GM19455 (cell line): ENCODE results near the gene B3GNT4.
"Not testable (repeated sequence)": the region's sequence is repeated elsewhere in the genome, so short reads cannot be mapped to it uniquely, and the experiment has no call there.

Experiments used
- ATAC-seq: cut with Tn5 transposase; IDR thresholded peaks from one replicate; pipeline ENCODE4 v1.9.1; 2021; ENCODE audit not compliant: unreplicated experiment

B3GNT4 gene

DNA sequence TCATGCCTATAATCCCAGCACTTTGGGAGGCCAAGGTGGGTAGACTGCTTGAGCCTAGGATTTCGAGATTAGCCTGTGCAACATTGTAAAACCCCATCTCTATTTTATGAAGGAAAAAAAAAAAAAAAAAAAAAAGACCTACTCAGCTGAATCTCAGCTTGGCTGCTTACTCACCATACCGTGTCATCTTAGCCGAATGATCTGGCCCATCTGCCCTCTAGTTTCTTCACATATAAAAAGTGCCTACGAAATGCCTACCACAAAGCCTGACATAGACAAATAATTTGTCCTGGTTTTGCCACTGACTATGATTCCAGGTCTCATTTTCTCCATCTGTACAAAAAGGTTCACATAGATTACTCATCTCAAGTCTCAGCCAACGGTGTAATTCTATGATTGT, 12.3 kb downstream of the B3GNT4 start:
- no peak for ATAC-seq

DNA sequence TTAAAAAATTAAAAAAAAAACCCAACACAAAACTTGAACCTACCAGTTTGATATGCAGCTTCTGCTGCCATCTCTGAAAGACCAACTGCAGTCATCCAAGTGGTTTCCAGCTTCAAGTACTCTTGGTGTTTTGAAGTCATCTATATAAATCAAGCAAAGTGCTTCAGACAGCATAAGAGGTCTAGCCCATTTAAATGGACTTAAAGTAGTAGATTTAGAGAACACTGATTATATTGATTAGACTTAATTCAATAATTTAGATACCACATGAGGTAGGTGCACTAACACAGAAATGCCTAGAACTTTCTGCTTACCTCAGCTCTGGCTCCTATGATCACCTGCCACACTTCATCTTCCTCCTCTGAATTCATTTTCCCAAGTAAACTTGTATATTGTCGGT, 12.9 kb downstream of the B3GNT4 start:
- no peak for ATAC-seq

DNA sequence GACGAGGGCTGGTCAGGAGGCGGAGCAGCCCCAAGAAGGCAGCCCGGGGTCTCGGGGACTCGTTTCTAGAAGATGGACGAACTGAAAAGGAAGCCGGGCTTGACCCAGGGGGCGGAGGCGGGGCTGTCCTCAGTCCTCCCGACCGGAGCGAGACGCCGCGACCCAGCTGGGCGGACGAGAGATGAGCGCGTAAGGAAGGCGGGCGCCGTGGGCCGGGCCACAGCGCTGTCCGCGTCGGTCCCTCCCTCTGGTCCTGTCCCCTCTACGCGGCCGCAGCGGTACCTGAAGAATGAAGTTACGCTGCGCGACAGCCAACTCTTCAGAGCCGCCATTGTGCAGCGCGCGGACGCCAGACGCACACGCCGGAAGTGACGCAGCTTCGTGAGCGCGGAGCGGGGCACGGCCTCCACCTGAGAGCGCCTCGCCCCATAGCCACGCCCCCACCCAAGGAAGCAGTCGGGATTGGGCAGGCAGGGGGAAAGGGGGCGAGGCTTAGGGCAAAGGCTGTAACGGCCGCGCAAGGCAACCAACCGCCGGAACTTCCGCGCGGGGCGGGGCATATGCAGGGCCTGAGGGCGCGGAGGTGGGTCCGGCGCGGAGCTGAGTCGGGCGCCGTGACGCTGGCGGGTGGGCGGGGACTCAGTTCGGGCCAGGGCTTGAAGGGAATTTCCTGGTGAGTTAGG, 22.3 kb downstream of the B3GNT4 start, which contains the start of gene DIABLO:
Gene DIABLO, minus strand, starts transcription at position 370 of the 683 bp plus-strand sequence. Its CDS starts 38 bp downstream, at position 332.
- ATAC-seq: peak; percentile 91

DNA sequence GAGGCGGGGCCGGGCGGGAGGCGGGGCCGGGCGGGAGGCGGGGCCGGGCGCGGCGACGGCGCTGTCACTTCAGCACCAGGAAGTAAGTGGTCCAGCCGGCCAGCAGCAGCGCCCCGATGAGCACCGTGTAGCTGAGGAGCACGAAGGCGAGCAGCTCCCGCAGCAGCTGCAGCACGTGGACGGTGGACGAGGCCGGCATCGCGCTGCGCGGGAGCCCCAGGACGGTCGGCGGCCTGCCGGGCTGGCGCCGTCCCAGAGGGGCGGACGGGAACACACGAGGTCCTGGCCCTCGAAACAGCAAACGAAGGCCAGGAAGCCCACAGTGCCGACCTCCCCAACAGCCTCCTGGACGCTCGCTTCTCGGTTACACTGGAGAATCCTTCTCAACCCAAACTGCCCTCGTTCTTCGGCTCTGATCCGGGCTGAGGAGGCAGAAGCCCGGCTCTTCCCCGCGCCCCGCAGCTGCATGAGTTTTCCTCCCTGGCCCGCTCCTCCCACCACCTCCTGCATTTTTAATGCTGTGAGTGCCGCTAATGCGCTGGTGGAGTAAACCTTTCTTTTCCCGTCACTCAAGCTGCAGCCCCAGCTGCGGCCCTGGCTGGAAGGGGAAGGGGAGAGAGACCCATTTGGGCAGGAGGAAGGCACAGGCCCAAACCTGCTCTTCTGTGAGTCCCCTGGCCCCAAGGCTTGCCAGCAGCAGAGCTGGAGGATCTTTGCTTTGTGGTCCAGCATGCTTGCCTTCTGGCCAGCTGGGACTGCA, 23.0 kb downstream of the B3GNT4 start:
- ATAC-seq: peak; percentile 54

DNA sequence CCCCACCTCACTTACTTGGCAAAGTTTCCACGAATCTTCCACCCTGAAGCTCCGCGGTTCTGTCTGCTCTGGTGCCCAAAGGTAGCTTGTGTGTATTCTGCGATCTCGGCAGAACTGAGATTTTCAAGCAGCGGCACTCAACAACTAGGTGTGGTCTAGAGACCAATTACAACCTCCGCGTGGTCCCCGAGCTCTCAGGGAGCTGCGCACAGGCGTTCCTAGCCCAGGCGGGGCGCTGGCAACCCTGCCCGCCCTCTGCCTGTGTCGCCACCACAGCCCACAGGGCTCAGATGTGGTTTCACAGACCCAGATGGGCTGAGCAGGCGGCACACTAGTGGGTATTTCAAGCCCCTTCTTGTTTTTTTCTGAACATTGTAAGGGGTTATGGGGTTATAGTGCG, 23.8 kb downstream of the B3GNT4 start:
- ATAC-seq: no peak

DNA sequence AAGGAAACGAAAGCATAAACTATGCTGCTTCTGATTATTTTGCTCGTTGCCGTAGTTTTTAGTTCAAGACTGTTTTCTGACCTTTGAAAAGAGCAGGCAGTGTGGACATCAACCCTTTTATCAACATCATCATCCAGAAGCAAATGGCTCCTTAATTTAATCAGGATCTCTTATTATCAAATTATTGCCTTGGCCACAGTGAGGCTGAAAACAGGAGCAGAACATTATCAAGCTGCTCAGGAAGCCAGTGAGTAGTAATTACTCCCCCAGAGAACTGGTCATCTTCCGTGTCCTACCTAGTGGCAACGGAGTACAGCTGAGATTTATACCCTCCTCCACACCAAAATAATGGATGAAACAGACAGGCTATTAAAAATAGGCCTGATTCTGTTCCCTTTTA, 24.6 kb downstream of the B3GNT4 start:
- ATAC-seq: no peak

DNA sequence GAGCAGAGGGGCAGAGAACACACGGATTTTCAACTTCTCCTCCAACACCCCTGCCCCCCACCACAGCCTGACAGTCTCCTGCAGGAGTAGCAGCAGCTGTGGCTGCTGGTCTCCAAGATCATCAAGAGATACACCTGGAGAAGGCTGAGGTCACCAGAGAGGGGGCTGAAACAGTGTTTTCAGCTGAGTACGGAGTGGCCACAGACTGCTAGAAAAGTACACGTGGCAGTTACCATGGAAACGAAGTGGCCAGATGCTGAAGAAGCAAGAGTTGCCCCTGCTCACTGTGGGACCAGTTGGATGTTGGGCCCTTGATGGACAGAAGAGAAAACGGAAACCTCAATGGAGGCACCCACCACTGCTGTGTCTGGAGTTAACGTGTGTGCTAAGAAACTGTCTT, 27.3 kb downstream of the B3GNT4 start:
- ATAC-seq: no peak

DNA sequence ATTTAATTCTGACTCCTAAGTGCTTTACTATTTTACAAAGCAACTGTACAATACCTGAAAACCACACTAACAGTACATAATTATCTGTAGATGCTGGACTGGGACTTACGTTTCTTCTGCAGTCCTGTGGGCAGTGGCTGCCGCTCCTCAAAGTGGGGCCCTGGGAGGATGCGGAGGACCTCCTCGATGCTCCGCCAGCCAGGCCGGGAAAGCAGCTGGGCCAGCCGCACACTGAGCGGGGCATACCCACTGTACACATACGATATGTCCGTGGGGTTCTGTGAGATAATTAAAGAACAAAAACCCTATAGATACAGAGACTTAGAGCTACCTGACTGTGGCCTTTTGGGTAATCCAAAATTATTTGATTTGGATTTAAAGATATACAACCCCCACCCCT, 29.2 kb downstream of the B3GNT4 start:
- no peak for ATAC-seq

DNA sequence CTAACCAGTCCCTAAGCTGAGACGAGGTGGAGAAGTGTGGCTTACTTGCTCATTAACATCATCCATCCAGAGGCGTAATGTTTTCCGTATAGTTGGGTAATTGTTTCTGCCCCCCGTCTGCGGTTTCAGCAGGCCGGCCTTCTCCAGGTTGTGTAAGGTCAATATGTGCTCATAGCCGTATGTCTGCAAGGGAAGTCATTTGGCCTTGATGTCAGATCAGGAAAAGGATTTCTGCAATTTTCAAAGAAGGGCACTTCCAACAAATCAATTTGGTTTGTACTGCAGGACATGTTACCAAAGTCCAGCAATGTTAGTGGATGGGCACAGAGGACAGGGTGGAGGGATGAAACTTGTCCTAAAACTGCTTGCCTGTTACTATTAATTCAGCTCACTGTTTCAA, 32.2 kb downstream of the B3GNT4 start:
- ATAC-seq: no peak

DNA sequence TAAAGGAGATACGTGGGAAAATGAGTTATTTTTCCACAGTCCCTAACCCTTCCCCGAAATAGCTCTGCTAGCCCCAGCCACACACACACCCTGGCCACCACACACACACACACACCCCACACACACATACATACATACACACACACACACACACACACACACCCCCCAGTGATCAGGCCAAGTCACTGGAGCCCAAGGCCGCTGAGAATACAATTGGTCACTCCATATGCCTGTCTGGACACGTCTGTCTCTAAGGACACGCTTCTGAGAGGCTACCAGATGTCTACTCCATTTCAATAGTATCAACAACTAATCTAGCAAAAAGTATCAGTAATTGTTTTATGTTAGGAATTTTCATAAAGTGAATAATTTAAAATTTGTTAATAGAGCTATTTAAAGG, 35.4 kb downstream of the B3GNT4 start:
- ATAC-seq: no peak

DNA sequence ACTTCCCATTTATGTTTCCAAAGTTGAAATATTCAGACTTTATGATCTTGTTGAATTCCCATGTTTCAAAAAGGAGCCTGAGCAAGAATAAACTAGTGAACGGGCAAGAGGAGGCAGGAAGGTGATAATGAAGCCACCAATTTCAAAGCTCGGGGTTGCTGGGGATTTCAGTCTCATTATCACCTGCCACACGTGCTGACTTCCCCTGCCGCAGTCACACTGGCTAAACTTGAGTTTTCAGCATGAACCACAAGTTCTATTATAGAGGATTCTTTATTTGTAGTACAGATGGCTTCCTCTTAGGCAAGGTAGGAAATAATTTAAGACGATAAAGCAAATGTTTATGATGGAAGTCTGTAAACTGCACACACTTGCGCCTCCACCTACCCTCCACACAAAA, 40.5 kb downstream of the B3GNT4 start:
- no peak for ATAC-seq

DNA sequence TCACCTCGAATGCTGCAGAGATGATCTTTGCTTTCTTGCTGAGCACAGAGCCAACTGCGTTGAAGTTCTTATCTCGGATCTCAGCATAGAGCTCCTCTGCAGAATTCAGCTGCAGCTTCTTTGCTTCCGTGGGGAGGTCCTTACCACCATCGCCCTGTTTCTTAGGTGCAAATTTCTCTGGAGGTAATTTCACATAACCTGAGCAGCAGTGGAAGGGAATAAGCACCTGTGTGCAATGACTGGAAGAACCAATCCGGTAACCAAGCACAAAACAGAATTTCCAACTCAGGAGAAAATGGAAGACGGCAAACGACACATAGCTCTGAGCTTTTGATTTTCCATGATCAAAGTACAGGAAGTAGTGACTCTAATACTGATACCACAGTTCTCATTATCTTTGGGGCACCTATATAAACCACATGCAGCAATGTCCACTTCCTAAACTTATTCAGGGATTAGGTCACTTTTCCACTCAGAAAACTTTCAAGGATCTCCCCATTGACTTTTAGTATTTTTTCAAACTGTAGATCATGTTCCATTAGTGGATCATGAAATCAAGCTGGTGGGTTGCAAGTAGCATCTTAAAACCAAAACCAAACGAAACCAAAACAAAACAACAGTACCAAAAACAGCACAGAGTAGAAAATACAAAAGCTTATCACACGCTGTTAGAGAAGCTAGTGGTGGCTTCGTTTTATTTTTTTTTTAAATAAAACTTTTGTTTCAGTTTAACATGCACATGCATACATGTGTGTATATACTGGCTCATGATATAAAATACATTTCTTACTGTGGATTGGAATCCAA, 41.3 kb downstream of the B3GNT4 start:
- ATAC-seq: no peak

DNA sequence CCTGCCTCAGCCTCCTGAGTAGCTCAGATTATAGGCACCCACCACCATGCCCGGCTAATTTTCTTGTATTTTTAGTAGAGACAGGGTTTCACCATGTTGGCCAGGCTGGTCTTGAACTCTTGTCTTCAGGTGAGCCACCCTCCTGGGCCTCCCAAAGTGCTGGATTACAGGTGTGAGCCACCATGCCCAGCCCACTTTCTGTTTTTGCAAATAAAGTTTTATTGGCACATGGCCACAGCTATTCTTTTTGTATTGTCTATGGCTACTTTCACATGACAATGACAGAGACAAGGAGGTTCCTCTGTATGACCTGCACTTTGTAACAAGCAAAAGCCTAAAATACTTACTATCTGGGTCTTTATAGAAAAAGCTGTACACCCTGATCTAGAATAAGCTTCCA, 42.0 kb downstream of the B3GNT4 start:
- ATAC-seq: no peak

DNA sequence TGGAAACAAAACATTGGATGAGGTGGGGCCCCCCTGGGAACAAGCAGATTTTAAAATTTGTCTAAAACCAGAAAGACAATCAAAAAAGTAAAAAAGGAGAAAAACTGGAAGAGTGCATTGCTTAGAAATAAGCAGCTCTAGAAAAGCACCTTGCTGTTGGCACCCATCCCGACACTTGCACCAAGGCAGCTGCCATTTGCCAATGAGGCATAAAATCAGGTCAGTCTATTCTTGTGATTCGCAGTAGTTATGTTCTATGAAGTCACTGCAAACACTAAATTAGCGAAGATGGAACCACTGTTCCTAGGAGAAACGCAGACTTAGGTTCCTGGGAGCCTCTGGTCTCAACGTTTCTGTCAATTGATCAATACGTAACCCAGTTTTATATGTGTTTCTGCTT, 46.5 kb downstream of the B3GNT4 start:
- no peak for ATAC-seq

DNA sequence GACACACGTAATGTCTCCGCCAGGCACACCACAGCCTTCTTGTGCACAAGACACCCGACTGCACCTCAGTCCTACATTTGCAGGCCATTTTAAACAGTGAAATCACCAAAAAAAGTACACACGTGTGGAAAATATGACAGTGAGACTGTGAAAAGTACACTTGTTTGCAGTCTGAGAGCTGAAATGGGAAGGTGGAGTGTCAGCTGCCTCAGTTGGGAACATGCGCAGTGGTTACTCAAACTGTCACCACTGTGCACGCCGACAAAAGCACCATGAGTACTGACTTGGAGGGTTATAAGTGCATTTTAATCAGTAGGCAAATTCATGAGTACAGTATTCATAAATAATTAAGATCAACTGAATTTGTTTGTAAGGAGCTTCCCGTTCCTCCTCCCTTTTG, 47.0 kb downstream of the B3GNT4 start:
- no peak for ATAC-seq

DNA sequence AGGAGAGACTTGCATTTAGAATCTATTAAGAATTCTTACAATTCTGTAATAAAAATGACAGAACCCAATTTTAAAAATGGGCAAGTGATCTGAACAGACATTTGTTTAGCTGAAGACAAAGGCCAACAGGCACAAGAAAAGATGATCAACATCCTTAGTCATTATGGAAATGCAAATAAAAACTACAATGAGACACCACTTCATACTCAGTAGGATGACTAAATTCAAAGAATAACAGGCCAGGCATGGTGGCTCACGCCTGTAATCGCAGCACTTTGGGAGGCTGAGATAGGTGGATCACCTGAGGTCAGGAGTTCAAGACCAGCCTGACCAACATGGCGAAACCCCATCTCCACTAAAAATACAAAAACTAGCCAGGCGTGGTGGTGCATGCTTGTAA, 55.0 kb downstream of the B3GNT4 start:
- not testable (repeated sequence) for ATAC-seq
